Measurements from ENCODE around the gene POLG2. TPM values are rescaled to one million over a fixed set of nuclear protein-coding genes. Genes with fewer than 3 reads are reported as not detected.

The POLG2 gene
- total and polyA plus RNA-seq, 9 of the 15 experiments (the other 6 are each of a cell fraction or from before 2014, with no cell fraction given), result 13.4 to 44.8 (median 37.0) TPM

GRCh38 chr17:64497565-64498035, 746 bp upstream of the POLG2 start:
- CTCF ChIA-PET (ENCODE audit: low intra/inter-chr PET ratio), result interaction anchor here (1.2 to 2.3 kb wide), 4 partner anchors 76 to 191 kb away, joined by 4 to 10 read pairs (median 8); no protein-coding TSS in a partner anchor
- H3K4me3 ChIP-seq, result peak overlapping the region; percentile 69
- FAIRE-seq, result no peak
- no peak for DNase-seq (ENCODE audit: extremely low read depth in 1 of 4, low spot score in 3 of 4)
- in situ Hi-C loops (cut with MboI), result no loop called here
- H3K9me3 ChIP-seq (replicated peaks; ENCODE audit: control insufficient read depth, insufficient read depth, low read depth, low read length), result no peaks in the 10 kb centered on the region
- peak overlapping the region; percentile 81 to 88; a peak in 3 of 4 replicates for H3K9ac ChIP-seq (ENCODE audit: insufficient read depth in 1 of 2, low read depth in 2 of 2, low read length in 2 of 2)
- no peak overlapping the region for H2AFZ ChIP-seq (ENCODE audit: low read depth, low read length)
- no peaks in the 10 kb centered on the region for H3K9me1 ChIP-seq (ENCODE audit: control insufficient read depth, insufficient read depth, low read length)
- peak; percentile 0 for ATAC-seq
- peak overlapping the region; percentile 90 for H3K27ac ChIP-seq (ENCODE audit: extremely low read depth, low read depth, low read length)
- 17% methylated on average over 4 of the region's 4 CpGs for WGBS (ENCODE audit: insufficient coverage, low coverage, missing lambda C conversion rate)
- peaks cover 71% of the 10 kb centered on the region for H3K36me3 ChIP-seq (ENCODE audit: control insufficient read depth, insufficient read depth, low read length)
- no TSS peak for BruUV-seq (replicated peaks)
- peaks cover 4 to 10% of the 10 kb centered on the region in 2 experiments; a peak in 3 of 5 replicates for H3K4me1 ChIP-seq (replicated peaks in 1 of 2; ENCODE audit: control insufficient read depth in 2 of 2, insufficient read depth in 2 of 2, low read length in 2 of 2)
- POLR2A ChIA-PET, result interaction anchor here (0.6 to 6.8 kb wide), 20 partner anchors 8 to 720 kb away, joined by 3 to 114 read pairs (median 4); partner anchors contain the start of genes CEP95 and DDX5
- H3K79me2 ChIP-seq (ENCODE audit: control insufficient read depth, insufficient read depth, low read length), result peaks cover 69% of the 10 kb centered on the region
- intact Hi-C loops (cut with micrococcal nuclease), result loop anchor here (1.0 to 2.0 kb wide), 3 partner anchors 77 to 152 kb away; no protein-coding TSS in a partner anchor
- H4K20me1 ChIP-seq (replicated peaks; ENCODE audit: control insufficient read depth, insufficient read depth, low read length), result peaks cover 8% of the 10 kb centered on the region; the same call in 1 of the 2 replicates
- peak overlapping the region; percentile 85 for H3K4me2 ChIP-seq (ENCODE audit: insufficient read depth, low read length)
- H3K27me3 ChIP-seq (ENCODE audit: control insufficient read depth in 2 of 2, insufficient read depth in 2 of 2, low read length in 2 of 2), result no peaks in the 10 kb centered on the region
- no peak for TF ChIP-seq HNRNPK (IDR thresholded peaks at IDR 0.05; ENCODE audit: low read depth, low read length, poor library complexity, severe bottlenecking)
- no peak for TF ChIP-seq SMC3 (conservative IDR thresholded peaks at IDR 0.05; ENCODE audit: insufficient read depth, low read depth, low read length)
- TF ChIP-seq KLF10 (CRISPR knock-in tag; IDR thresholded peaks at IDR 0.05), result no peak
- TF ChIP-seq BCL6 (CRISPR knock-in tag; IDR thresholded peaks at IDR 0.05), result no peak
- peak; percentile 7; the same call in 1 of the 2 replicates for TF ChIP-seq ZFX (CRISPR knock-in tag; IDR thresholded peaks at IDR 0.05)
- TF ChIP-seq ZNF561 (CRISPR knock-in tag; conservative IDR thresholded peaks at IDR 0.05), result no peak
- TF ChIP-seq BHLHE40 (IDR thresholded peaks at IDR 0.05; ENCODE audit: low read length), result 0 out of 2 replicates have a peak, but pooled peaks have one; percentile 35
- TF ChIP-seq SMAD3 (CRISPR knock-in tag; conservative IDR thresholded peaks at IDR 0.05), result peak; percentile 81
- TF ChIP-seq L3MBTL2 (IDR thresholded peaks at IDR 0.05), result no peak
- TF ChIP-seq ZC3H11A (IDR thresholded peaks at IDR 0.05; ENCODE audit: low read depth, low read length), result no peak
- peak; percentile 11; the same call in 1 of the 2 replicates for TF ChIP-seq ZNF589 (CRISPR knock-in tag; IDR thresholded peaks at IDR 0.05; ENCODE audit: low read depth)
- TF ChIP-seq NR2C2 (CRISPR knock-in tag; IDR thresholded peaks at IDR 0.05), result no peak
- 0 out of 2 replicates have a peak, but pooled peaks have one; percentile 36 for TF ChIP-seq NR2C2 (tag; IDR thresholded peaks at IDR 0.05)
- peak; percentile 45 for TF ChIP-seq POLR2B (IDR thresholded peaks at IDR 0.05; ENCODE audit: low read depth, partially characterized antibody)
- TF ChIP-seq THRB (CRISPR knock-in tag; conservative IDR thresholded peaks at IDR 0.05), result 0 out of 2 replicates have a peak, but pooled peaks have one; percentile 3
- TF ChIP-seq ZNF165 (CRISPR knock-in tag; IDR thresholded peaks at IDR 0.05; ENCODE audit: borderline replicate concordance), result no peak
- TF ChIP-seq RCOR1 (IDR thresholded peaks at IDR 0.05; ENCODE audit: borderline replicate concordance in 1 of 2, low read depth in 2 of 2, low read length in 2 of 2), result no peak
- TF ChIP-seq ETV6 (IDR thresholded peaks at IDR 0.05; ENCODE audit: borderline replicate concordance in 1 of 2, low read depth in 2 of 2, low read length in 1 of 2), result 0 out of 4 replicates have a peak, but pooled peaks of 1 of the 2 experiments have one; percentile 12
- no peak for TF ChIP-seq ETV6 (CRISPR knock-in tag; IDR thresholded peaks at IDR 0.05; ENCODE audit: borderline replicate concordance)
- TF ChIP-seq PREB (CRISPR knock-in tag; IDR thresholded peaks at IDR 0.05), result peak; percentile 9; the same call in 1 of the 2 replicates
- TF ChIP-seq MYNN (IDR thresholded peaks at IDR 0.05), result peak; percentile 41; the same call in 1 of the 2 replicates
- no peak for TF ChIP-seq MYNN (CRISPR knock-in tag; IDR thresholded peaks at IDR 0.05)
- no peak for TF ChIP-seq GTF2A2 (tag; IDR thresholded peaks at IDR 0.05)
